Colon (tissue), 2 donors: ENCODE data around the gene WNT11.

Source experiments
- FAIRE-seq: peaks from 2 replicates; lab custom pipeline; 2012; peaks lifted over from hg19 to GRCh38; lab: Jason Lieb, UNC
- donor health status: control.
- donor health status: control.

Gene WNT11

GRCh38 chr11:76206327-76207081 lies at the start of gene WNT11:
TSS of gene WNT11 (minus strand) at chr11:76206502. CDS start at chr11:76206407, 95 bp downstream.
- no peak for FAIRE-seq

DNA sequence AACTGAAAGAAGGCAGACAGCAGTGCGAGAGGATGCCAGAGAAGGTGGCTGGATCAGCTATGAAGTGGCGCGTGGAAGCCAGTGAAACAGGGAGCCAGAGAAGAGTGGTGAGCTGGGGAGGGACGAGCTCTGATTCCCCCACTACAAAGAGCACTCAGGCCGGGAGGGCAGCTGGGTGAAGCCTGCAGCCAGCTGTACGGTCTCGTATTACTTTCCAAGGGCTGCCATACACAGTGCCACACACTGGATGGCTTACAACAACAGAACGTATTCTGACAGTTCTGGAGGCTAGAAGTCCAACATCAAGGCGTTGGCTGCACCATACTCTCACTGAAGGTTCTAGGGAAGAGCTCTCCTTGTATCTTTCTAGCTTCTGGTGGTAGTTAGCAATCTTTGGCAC lies 47.1 kb upstream of the WNT11 start:
- FAIRE-seq, result no peak

GRCh38 chr11:76252631-76253070 lies 46.3 kb upstream of the WNT11 start:
- FAIRE-seq, result no peak

DNA sequence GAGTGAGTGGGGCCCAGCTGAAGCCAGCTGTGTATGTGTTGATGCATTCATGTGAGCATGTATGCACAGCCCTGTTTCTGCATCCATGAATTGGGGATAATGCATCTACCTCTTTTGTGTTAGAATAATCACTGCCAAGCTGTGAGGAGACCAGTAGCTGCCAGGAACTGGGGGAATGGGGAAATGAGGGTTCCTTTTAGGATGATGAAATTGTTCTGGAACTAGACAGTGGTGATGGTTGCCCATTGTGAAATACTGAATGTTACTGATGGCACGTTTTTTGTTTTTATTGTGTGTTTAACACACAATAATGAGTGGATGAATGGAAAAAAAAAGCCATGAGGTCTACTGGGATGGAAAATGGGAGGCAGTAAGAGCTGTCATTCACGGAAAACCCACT lies 45.3 kb upstream of the WNT11 start:
- FAIRE-seq, result no peak

DNA sequence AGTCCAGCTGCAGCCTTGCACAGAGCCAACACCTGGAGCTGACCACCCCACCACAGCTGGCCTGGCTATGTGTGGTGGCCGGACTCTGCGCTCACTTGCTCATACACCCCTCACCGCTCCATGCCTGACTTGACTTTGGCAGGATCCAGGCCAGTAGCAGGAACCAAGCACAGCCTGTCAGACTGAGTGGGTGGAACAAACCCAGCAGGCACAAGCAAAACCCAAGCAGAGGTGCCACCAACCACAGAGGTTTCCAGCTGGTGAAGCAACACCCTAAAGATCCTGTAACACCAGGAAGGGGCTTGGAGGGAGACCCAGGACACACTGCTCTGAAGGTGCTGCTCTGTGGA lies 44.9 kb upstream of the WNT11 start:
- no peak for FAIRE-seq

- no peak for FAIRE-seq
Observed at GRCh38 chr11:76250520-76251225, 44.4 kb upstream of the WNT11 start.

GRCh38 chr11:76249195-76249741 lies 43.0 kb upstream of the WNT11 start:
- no peak for FAIRE-seq

DNA sequence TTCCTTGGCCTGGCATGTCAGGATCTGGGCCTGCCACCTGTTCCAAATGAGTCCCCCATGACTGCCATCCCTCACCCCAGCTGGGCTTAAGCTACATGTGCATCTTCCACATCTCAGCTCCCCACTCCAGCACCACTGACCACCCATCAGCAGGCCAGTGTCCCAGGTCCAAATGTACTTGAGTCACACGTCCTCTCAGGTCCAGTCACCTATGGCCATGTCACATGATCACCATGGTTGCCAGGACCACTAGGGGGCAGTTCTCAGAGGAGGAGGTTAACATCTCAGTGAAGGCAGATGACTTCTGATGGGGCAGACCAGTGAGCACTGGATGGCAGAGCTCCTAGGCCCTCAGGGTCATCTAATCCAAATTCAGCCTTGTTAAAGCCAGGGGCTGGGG lies 41.9 kb upstream of the WNT11 start:
- no peak for FAIRE-seq

DNA sequence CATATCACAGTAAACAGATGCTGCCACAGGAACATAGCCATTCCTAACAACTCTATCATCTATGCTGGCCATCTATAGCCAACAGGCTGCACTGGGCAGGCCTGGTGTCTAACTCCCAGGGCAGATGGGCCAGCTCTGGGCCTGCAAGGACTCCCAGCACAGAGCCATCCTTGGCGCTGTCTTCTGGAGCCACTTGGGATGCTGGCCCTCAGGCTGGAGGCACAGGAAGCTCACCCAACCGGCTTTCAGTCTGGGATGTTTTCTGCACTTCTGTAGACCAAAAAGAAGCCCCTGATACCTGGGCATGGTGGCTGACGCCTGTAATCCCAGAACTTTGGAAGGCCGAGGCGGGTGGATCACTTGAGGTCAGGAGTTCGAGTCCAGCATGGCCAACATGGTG lies 40.8 kb upstream of the WNT11 start:
- no peak for FAIRE-seq

GRCh38 chr11:76246271-76246933 lies 40.1 kb upstream of the WNT11 start:
- no peak for FAIRE-seq

- no peak for FAIRE-seq
Observed at GRCh38 chr11:76245720-76246119, 39.4 kb upstream of the WNT11 start.

- no peak for FAIRE-seq
Observed at GRCh38 chr11:76244316-76244851, 38.1 kb upstream of the WNT11 start.

DNA sequence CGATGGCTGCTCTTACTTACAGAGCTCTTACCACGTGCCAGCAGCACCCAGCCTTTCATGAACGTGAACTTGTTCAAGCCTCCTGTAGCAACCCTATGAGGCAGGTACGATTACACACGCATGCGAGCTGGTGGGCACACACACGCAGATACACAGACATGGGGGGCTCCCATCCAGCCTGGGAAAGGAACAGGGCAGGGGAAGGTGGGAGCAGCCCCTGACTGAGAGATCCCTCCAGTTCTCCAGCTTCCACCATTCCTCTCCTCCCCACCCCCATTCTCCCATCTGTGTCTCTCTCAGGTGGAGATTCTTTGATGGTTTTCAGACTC lies 37.6 kb upstream of the WNT11 start:
- no peak for FAIRE-seq

DNA sequence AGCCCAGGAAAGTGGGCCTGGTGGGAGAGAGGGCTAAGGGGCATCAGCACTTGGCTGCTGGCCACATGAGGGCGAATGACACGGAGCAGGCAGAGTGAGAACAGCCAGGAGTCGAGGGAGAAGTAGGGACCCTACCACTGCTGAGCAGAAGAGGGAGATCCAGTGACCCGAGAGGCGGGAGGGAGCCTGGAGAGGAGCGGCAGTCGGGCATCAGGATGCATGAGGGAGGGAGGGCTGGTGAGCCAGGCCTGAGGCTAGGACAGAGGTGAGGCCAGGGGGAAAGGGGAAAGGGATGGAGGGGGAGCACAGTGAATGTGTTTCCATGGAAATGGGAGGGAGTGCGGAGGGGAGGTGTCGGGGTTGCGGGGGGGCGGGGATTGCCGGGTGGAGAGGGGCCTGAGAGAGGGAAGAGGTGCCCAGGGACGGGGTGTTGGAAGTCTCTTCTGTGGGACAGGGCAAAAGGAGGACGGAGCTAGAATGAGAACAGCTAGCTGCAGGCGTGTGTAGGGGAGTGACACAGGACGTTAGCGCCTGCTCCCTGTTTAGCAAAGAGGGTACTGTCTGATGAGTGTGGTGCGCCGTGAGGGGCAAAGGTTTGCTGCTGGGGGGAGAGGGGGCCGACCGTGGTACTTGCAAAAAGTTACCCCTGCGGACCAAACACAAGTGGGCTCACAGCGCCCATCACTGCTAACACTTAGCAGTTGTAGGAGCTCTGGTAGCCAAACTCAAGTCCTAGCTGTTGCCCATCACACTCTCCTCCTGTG lies 37.1 kb upstream of the WNT11 start:
- no peak for FAIRE-seq

DNA sequence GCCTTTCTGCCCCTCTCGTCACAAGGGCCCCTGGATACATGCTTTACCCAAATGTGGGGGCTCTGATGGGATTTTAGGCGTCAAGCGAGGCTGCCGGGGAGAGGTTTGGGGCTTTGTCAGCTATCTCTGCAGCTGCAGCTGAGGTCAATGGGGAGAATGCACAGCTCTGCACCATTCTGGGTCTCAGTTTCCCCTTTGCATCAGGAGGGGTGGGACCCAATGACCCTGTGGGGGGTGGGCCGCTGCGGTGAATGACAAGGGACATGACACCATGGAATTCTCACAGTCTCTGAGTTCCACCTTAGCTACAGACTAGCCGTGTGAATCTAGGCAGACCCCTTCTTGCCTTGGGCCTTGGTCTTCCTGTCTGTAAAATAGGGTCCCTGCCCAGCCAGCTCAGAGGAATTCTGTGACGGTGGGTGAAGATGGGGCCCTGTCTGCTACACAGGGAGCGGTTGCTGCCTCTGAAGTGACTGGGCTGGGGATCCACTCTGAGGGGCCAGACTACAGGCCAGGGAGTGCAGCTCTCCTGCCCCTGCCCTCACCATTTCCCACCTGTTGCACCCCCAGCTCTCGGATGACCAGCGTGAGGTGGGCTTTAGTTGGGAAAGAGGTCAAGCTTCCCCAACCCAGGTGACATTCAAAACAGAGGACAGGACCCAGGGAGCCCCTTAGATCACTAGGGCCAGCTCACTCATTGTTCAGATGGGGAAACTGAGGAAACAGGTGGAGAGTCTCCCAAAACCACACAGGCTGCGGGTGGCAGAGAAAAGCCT lies 35.9 kb upstream of the WNT11 start:
- no peak for FAIRE-seq

DNA sequence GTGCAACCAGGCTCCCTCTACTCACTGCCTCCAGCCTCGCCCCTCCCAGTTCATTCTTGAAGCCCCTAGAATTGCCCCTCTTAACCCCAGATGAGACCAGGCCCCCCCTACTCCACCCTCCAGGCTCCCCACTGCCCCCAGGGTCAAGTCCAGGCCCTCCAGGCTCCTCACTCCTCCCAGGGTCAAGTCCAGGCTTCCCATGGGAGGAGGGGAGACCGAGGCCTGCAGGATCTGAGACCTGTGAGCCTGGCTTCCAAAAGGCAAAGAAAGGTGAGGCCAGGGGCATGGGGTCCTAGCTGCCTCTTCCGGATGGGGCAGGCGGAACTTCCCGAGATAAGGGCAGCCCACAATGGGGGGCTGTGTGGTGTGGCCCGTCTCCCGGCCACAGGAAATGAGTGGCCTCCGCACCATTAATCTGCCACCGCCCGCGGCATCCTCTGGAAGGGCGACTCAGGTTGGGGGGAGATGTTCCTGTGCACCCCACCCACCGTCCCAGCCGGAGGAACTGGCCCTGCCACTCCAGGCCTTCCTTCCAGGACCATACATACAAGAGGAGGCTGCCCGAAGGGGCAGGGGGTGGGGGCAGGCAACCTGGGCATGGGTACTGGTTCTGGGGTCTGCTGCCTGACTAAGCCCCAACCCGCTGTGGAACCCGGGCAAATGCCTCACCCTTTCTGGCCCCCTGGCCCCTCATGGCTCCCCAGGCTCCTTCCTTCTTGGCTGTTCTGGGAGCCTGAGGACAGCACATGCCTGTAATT lies 35.1 kb upstream of the WNT11 start:
- FAIRE-seq, result no peak

DNA sequence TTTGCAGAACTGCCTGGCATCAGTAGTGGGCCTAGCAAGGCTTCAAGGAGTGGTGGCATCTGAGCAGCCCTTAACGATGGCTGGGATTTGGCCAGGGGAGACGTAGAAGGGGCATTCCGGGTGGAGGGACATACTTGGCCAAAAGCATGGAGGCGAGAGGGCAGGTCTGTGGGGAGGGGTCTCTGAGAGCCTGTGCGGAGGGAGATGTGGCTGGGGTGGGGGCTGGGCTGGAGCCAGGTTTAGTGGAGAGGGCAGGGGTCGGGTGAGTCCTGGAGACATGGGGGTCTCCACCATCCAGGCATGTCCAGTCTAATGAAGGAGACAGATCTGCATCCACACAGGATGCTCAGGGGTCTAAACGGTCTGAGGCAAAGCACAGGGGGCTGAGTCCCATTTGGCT lies 34.4 kb upstream of the WNT11 start:
- FAIRE-seq, result no peak

- FAIRE-seq, result no peak
Observed at GRCh38 chr11:76240161-76240540, 33.8 kb upstream of the WNT11 start.

DNA sequence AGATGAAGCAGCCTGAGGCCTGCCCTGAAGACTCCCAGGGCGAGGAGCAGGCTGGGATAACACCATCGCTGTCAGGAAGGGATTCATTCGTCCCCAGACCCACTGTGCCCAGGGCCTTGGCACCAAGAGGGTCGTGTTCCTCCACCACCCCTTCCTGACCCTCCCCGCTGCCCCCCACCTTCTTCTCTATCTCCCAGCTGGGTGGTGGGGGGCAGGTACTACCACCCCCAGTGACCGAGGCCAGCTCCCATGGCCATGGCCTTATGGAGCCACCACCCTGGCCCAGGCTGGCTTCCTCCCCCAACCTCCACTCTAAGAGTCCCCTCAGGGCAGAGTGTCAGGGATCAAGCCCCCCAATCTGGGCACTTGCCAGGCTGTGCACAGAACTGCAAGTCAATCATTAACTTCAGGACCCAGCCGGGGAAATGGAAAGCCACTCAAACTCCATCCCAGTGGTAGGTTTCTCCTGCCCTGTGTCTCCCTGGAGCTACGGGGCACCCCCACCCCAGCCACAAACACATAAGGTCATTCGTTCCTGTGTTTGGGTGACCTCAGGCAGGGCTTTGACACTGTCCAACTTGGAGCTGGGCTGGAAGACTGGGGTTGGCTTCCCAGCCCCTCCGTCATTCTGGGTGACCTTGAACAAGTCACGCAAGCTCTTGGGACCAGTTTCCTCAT lies 33.3 kb upstream of the WNT11 start:
- no peak for FAIRE-seq

GRCh38 chr11:76238551-76238950 lies 32.2 kb upstream of the WNT11 start:
- no peak for FAIRE-seq
